ENCODE measurements around the gene SRPK2.
"Not testable (repeated sequence)": the region's sequence is repeated elsewhere in the genome, so short reads cannot be mapped to it uniquely, and the experiment has no call there.

SRPK2 gene

GRCh38 chr7:105336009-105336408, 52.7 kb downstream of the SRPK2 start:
- no peak for DNase-seq

- DNase-seq: not testable (repeated sequence)
Measured at GRCh38 chr7:105332661-105333060, 56.1 kb downstream of the SRPK2 start.

DNA sequence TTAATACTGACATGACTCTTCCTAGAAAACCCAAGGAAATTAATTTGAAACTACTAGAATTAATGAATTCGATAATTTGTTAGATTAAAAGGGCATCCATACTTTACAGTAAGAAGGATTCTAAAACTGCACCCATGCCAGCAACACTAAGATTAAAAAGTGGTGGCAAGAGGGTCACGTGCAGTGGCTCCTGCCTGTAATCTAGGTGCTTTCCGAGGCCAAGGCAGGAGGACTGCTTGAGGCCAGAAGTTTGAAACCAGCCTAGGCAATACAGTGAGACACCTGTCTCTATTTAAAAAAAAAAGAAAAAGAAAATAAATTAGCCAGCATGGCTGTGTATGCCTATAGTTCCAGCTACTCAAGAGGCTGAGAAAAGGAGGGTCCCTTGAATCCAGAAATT, 58.2 kb downstream of the SRPK2 start:
- DNase-seq: no peak

- no peak for DNase-seq
Measured at GRCh38 chr7:105327201-105327600, 61.5 kb downstream of the SRPK2 start.

DNA sequence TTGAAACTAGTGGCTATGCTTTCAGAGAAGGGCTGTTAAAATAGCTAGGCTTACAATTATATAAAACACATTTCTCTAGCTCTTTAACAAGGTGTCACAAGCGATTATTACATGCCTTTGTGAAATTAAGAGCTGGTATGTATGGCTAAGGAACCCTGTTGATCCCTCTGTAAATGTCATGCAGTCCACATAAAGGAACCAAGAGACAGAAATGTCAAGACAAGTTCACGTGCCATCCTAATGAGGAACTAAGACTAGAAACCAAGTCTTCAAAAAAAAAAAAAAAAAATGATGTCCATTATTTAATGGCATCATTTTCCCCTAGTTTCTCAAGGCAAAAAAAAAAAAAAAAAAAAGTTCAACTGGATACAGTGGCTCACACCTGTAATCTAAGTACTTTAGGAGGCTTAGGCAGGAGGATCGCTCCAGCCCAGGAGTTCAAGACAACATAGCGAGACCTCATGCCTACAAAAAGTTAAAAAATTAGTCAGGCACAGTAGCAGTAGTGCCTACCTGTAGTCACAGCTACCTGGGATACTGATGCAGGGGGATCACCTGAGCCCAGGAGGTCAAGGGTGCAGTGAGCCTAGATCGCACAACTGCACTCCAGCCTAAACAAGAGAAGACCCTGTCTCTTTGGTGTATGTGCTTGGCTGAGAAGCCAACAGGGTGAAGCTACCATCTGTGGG, 63.4 kb downstream of the SRPK2 start:
- DNase-seq: no peak

GRCh38 chr7:105324606-105325005, 64.1 kb downstream of the SRPK2 start:
- DNase-seq: not testable (repeated sequence)

DNA sequence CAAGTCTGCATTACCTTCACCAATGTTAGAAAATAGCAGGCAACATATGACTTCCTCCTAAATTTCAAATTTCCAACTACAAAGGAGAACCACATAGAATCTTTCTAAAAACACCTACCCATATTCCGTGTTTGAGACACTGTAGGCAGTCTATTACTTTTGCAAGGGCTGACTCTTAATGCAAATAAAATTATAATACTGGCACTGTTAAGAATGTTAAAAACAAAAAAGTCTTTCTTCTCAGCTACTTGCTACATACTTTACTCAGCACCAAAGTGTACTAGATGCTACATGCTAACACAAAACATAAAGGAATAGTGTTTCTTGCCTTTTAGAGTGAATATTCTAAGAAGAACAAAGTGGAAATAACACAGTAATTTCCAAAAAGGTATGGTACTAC, 65.4 kb downstream of the SRPK2 start:
- DNase-seq: no peak

GRCh38 chr7:105322655-105323277, 66.0 kb downstream of the SRPK2 start:
- no peak for DNase-seq

GRCh38 chr7:105321754-105322455, 66.8 kb downstream of the SRPK2 start:
- DNase-seq: no peak

- DNase-seq: no peak
Measured at GRCh38 chr7:105320896-105321295, 67.8 kb downstream of the SRPK2 start.

GRCh38 chr7:105319578-105319977, 69.1 kb downstream of the SRPK2 start:
- no peak for DNase-seq

DNA sequence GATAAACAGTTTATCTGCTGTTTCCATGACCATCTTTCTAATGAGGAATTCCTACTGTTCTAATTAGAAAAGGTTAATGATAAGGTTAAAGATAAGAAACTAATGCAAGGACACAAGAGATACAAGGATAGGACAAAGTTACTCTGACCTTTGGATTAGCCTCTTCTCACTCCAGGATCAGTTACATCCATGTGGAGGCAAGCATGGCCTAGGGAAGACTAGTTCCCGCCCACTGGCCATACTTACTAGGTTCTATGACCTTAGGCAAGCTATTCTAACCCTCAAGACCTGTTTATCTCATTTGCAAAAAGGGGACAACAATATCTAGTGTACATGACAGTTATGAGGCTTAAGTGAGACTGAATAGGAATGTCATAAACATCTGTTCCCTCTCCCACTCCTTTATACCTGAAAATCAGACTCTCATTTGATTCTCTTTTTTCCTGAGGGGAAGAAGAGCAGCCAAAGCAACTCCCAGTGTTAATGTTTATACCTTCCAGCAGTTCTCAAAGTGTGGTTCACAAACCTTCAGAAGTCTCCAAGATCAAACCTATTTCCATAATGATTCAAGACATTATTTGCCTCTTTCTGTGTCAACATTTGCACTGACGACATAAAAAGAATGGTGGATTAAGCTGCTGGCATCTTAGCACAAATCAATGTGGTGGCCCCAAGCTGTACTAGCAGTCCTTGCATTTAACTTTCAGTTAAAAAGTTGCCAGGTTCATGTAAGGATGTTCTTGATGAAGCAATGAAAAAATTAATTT, 72.0 kb downstream of the SRPK2 start:
- DNase-seq: no peak

- DNase-seq: no peak
Measured at GRCh38 chr7:105315357-105315756, 73.4 kb downstream of the SRPK2 start.

DNA sequence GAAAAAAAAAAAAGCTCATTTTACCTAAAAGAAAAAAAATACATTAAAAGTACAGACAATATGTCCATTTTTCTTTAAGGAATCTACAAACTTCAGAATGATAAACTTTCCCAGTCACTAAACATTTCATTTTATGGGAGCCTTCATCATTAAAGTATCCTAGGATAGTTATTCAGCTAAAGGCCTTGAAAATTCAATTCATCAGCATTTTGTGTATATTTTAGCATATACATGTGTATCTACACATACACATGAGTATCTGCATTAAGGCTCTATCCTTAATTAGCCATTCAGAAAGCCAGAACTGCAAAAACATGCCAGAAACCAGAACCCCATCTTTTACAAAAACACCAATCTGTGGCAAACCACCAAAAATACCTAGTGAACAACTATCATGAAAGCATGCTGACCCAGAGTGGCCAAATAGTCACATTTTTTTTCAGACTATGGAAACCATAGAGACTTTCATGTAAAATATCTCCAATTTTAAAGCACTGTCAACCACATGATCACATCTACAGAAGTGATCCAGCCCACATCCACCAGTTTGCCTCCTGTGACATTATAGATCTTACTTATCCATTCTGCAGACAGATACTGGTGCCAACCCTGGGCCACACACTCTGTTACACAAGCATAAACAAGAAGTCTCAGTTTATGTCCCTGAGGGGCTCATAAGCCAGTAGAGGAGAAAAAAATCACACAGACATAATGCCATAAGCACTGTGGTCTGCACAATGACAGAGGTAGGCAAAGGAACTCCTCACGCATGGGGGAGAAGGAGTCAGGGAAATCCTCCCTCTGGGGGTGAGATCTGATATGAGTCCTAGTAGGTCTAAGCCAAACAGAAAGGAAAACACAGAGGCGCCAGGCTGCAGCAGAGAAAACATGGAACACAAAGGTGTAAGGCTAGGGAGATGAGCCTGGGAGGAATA, 79.2 kb downstream of the SRPK2 start:
- peak; percentile 8 for DNase-seq

- no peak for DNase-seq
Measured at GRCh38 chr7:105307163-105307672, 81.5 kb downstream of the SRPK2 start.

GRCh38 chr7:105306298-105306748, 82.4 kb downstream of the SRPK2 start:
- DNase-seq: peak; percentile 16

DNA sequence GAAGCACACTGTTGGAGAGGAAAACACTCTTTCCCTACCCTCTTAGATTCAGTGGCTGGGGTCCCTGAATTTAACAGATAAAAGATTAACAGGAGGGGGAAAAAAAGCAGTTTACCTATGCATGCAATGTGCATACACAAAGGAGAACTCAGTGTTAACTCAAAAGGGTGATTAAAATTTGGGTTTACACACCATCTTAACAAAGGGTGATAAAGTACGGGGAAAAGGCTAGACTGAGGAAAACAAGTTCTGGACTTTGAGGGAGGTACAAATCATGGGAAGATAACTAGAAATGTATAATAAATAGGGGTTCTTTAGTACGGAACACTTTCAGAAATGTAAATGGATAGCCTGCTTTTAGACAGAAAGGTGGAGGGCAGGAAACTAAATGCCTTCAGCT, 83.1 kb downstream of the SRPK2 start:
- DNase-seq: no peak

- peak; percentile 24 for DNase-seq
Measured at GRCh38 chr7:105304040-105304895, 84.5 kb downstream of the SRPK2 start.

DNA sequence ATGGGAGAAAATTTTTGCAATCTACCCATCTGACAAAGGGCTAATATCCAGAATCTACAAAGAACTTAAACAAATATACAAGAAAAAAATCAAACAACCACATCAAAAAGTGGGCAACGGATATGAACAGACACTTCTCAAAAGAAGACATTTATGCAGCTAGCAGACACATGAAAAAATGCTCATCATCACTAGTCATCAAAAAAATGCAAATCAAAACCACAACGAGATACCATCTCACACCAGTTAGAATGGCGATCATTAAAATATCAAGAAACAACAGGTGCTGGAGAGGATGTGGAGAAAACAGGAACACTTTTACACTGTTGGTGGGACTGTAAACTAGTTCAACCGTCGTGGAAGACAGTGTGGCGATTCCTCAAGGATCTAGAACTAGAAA, 88.1 kb downstream of the SRPK2 start:
- DNase-seq: not testable (repeated sequence)

DNA sequence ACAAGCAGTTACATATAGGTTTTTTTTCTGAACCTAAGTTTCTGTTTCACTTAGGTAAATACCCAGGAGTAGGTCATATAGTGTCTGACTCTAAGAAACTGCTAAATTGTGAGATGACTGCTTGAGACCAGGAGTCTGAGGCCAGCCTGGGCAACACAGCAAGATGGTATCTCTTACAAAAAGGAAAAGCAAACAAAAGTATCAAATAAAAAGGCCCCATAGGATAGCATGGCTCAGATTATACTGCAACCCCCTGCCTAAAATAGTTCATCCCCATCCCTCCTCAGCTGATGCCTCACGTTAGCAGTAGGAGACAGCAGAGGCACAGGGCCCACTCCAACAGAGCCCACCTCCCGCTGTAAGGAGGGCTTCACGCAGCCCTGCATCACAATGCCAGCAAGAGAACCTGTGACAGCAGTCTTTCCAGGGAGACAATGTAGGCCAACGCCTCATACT, 90.3 kb downstream of the SRPK2 start:
- peak; percentile 41 for DNase-seq

DNA sequence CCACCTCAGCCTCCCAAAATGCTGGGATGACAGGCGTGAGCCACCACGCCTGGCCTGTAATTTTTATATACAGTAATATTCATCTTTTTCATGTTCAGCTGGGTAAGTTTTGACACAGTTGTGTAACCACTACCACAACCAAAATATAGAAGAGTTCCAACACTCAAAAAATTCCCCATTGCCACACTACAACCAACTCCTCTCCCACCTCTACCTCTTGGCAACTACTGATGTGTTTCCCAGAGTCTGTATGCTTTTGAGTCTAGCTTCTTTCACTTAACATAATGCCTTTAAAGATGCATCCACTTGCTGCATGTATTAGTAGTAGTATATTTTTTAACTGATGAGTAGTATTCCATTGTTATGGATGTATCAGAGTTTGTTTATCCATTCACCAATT, 90.7 kb downstream of the SRPK2 start:
- peak; percentile 30 for DNase-seq

Data from stimulated activated CD4-positive, alpha-beta T cell treated with anti-CD3 and anti-CD28 coated beads, Interleukin-15, amount 100 ng/mL, for 24 hours (primary cell).